NB4 (cell line): ENCODE results near the gene PRICKLE2.

ENCODE experiments used
- POLR2A ChIP-seq: IDR thresholded peaks from 2 replicates; pipeline ENCODE4 v1.6.1; 2011; ENCODE audit warnings: mild to moderate bottlenecking; ENCODE audit not compliant: insufficient read length; ENCODE audit errors: extremely low read depth
- TF ChIP-seq, protein P1 (sequence below): IDR thresholded peaks from one replicate; pipeline ENCODE4 v1.5.1; 2012; ENCODE audit warnings: low read depth, low read length
- TF ChIP-seq, protein P2 (sequence below): IDR thresholded peaks from 2 replicates; pipeline ENCODE4 v1.6.1; 2011; ENCODE audit warnings: low read depth, low read length

DNA sequence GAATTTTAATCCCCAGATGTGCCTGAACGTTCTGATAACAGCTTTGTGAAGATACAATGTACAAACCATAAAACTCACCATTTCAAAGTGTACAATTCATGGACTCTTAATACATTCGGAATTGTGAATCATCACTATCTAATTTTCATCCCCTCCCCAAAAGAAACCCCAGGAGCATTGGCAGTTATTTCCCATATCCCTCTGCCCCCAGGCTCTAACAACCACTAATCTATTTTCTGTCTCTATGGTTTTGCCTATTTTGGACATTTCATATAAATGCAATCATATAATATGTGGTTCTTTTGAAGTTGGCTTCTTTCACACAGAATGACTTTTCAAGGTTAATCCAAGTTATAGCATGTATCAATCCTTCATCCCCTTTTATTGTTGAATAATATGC, 25.3 kb downstream of the PRICKLE2 start:
- TF ChIP-seq, protein P1, sequence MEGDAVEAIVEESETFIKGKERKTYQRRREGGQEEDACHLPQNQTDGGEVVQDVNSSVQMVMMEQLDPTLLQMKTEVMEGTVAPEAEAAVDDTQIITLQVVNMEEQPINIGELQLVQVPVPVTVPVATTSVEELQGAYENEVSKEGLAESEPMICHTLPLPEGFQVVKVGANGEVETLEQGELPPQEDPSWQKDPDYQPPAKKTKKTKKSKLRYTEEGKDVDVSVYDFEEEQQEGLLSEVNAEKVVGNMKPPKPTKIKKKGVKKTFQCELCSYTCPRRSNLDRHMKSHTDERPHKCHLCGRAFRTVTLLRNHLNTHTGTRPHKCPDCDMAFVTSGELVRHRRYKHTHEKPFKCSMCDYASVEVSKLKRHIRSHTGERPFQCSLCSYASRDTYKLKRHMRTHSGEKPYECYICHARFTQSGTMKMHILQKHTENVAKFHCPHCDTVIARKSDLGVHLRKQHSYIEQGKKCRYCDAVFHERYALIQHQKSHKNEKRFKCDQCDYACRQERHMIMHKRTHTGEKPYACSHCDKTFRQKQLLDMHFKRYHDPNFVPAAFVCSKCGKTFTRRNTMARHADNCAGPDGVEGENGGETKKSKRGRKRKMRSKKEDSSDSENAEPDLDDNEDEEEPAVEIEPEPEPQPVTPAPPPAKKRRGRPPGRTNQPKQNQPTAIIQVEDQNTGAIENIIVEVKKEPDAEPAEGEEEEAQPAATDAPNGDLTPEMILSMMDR: no peak
- TF ChIP-seq, protein P2, sequence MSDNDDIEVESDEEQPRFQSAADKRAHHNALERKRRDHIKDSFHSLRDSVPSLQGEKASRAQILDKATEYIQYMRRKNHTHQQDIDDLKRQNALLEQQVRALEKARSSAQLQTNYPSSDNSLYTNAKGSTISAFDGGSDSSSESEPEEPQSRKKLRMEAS: no peak
- TF ChIP-seq POLR2A: no peak
